GM18502 (cell line): ENCODE measurements around the gene PWP2.

Source experiments
- ATAC-seq: cut with Tn5 transposase; IDR thresholded peaks from one replicate; pipeline ENCODE4 v1.9.1; 2021; ENCODE audit warnings: mild to moderate bottlenecking; ENCODE audit not compliant: unreplicated experiment, poor library complexity

The PWP2 gene

DNA sequence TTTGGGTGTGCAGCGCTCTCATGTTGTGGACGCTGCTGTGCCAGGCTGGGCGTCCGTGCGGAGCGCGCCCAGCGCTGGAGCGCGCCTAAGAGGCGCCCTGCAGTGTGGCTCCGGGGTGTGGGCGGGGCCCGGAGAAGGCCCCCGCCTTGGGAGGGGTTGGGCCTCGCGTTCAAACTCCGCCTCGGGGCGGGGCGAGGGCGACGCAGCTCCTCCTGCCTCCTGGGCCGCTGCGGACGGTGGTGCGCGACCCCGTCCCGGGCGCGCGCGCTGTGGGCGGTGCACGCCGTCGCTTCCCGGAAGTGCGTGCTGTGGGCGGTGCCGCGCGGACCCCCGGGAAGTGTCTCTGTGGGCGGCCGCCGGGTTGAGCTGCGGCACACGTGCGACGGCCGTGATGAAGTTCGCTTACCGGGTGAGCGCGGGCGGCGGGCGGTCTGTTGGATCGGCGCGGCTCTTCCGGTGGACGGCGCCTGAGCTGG lies at the start of gene PWP2:
Gene PWP2, plus strand, starts transcription at position 374 of the 476 bp plus-strand sequence. Its CDS starts 18 bp downstream, at position 392.
- peak; percentile 89 for ATAC-seq

DNA sequence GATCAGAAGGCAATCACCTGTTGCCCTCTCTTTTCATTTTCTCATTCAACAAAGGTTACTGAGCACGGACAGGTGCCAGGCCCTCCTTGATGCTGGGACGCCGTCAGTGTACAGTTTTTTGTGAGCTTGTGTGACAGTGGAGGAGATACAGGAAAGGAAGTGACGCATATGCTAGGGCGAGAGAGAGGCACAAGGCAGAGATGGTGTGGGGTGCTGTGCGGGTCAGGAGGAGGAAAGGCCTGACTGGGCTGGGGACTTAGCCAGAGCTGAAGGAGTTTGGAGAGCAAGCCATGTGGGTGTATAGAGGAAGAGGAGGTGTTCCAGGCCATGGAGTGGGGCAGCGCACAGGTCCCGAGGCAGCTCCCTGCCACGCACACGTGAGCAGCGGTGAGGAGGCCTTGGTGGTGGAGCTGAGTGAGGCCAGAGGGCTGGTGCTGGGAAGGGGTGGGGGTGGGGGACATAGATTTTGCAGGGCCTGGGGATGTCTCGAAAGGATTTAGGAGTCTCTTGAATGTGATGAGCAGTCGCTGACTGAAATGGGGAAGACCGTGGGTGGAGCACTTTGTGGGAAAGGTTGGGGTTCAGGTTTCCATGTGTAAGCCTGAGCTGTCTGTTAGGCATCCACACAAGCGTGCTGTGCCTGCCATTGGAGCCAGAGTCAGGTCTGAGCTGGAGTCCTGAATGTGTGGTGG lies 49.1 kb upstream of the PWP2 start:
- ATAC-seq = no peak

DNA sequence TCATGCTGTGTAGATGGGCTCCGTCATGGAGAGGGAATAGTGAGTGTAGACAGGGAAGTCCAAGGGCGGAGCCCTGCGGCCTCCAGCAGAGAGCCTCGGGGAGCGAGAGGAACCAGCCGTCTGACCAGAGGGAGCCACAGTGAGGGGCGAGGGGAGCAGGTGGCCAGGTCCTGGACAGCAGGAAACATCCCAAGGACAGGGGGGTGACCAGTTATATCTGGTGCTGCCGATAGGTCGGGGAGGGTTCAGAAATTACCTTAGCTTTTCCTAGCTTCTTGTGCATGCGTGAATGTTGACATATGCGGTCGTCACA lies 48.6 kb upstream of the PWP2 start:
- ATAC-seq = no peak

- ATAC-seq = no peak
Observed at GRCh38 chr21:44058981-44059380, 48.2 kb upstream of the PWP2 start.

DNA sequence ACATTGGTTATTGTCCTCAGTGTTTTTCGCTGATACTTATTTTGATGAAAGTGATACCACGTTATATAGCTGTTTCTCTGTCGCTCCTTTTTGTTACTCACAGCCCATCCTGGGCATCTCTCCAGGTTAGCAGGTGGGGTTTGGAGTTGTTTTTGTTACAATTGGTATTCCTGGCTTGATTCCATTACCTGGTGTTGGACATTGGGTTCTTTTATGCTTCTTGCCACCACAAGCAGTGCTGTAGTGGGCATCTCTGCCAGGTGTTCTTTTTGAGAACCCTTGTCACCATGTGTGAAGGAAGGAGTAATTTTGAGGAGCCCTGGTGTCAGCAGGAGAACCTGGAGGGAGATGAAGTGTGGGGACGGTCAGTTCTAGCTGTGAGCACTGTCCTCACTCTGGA lies 47.5 kb upstream of the PWP2 start:
- ATAC-seq = no peak

GRCh38 chr21:44062380-44062779 lies 44.8 kb upstream of the PWP2 start:
- no peak for ATAC-seq

DNA sequence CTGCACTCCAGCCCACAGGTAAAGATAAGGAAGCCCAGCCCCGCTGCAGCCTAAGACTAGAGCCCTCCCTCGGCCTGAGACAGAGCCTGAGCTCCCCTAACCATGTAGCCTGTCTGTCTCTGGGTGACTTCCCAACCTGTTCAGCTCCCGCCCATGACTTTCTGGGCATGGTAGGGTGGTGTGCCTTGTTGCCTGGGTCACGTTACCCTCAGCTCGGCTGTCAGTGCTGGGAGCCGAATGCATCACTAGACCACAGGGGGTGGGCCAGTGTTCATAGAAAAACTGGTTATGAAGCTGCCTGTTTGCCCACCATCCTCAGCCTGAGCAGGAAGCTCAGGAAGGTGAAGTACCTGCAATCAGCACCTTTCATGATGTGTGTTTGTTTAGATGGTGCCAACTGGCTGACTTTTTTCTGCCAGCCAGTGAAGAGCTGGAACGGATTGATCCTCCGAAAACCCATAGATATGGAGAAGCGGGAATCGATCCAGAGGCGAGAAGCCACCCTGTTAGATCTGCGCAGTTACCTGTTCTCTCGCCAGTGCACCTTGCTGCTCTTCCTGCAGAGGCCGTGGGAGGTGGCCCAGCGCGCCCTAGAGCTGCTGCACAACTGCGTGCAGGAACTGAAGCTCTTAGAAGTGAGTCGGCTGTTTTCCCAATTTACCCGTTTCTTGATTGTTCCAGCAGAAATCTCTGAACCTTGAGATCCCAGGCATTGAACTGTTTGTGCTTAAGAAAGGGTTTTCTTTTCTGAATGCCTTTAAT lies 43.9 kb upstream of the PWP2 start:
- no peak for ATAC-seq

GRCh38 chr21:44064852-44065403 lies 42.3 kb upstream of the PWP2 start:
- ATAC-seq = no peak

DNA sequence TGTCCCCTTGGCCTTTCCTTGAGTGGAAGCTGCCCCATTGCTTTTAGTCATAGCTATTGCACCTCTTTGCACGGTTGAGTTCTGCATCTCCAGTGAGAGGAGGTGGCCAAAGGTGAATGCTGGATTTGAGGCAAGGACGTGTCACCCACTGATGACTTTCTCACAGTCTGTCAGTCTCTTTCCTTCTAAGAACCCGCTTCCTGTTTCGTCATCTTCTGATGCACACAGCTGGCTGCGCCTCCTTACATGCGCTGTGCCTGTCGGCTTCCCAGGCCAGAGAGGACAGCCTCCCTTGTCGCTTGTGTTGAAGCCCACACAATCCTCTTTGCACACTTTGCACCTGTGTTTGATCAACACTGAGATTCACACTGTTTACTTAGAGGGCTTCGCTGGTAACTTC lies 41.8 kb upstream of the PWP2 start:
- no peak for ATAC-seq

DNA sequence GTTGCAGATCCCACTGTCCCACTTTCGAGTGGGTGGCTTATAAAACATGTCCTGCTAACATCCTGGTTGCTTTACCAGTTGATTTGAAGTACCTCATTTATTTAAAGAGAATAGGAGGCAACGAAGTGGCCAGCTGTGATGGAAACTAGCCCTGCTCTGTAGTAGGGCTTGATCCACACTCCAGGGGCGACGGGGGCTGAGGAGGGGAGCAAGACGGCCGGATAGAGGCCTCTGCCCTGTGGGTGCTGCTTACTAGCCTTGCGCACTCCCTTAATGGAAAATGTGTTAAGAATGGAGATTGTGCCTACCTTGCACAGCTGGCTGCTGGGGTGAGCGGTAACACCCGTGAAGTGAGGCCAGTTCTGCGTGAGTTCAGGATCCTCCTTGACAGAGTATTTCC lies 41.1 kb upstream of the PWP2 start:
- no peak for ATAC-seq

DNA sequence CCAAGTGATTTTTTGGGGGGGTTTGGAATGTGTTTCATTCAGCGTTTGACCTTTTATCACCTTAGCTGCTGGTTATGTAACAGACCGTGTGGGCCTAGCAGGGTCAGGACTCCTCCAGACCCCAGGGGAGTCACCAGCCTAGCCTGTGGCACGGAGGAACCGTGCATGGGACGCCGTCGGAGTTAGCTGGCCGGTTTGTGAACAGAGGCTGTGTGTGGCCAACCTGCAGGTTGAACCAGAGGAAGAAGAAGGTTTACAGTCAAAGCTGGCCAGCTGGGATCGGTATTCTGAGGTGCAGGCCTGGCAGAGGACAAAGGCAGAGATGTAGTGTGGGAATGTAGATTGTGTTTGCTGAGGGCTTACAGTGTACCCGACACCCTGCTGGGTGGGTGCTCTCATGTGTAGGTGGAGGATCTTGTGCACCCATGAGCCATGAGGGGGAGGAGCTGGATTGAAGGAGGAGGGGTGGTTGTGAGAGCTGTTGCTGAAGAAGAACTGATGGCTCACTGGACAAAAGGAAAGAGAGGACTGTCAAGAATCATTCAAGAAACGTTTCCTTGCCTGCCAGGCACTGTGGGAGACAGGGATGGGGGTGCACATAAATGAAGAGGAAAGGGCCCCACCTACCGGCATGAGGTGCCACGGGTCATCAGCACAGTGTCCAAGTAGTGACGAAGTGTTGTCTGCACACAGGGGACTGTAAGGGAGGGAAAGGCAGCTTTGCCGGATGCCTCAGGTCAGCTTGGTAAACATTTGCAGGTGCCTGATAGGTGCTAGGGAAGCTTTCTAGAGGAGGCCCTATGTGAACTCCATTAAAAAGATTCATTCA lies 40.0 kb upstream of the PWP2 start:
- ATAC-seq = no peak

GRCh38 chr21:44070391-44070790 lies 36.8 kb upstream of the PWP2 start:
- no peak for ATAC-seq

GRCh38 chr21:44071359-44072104 lies 35.7 kb upstream of the PWP2 start:
- no peak for ATAC-seq

GRCh38 chr21:44072111-44072510 lies 35.1 kb upstream of the PWP2 start:
- no peak for ATAC-seq

- no peak for ATAC-seq
Observed at GRCh38 chr21:44074315-44074958, 32.8 kb upstream of the PWP2 start.

- ATAC-seq = no peak
Observed at GRCh38 chr21:44076316-44076715, 30.9 kb upstream of the PWP2 start.

- ATAC-seq = no peak
Observed at GRCh38 chr21:44078411-44078981, 28.7 kb upstream of the PWP2 start.

GRCh38 chr21:44079446-44079845 lies 27.8 kb upstream of the PWP2 start:
- no peak for ATAC-seq

DNA sequence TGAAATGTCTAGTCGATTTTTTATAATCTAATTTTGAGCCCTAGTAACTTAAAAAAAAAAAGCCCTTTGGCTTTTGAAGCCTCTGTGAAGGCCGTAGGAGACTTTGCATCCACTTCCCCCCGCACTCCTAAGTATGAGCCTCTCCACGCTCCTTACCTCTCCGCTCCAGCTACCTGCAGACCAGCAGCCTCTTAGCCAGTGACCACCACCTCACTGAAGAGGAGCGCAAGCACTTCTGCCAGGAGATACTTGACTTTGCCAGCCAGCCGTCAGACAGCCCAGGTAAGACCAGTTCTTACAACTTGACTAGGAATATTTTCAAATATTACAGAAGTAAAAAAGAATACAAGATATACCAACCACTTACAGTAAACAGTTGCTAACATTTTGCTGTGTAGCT lies 27.4 kb upstream of the PWP2 start:
- no peak for ATAC-seq
